ENCODE results near the gene TSNAX.

Gene TSNAX

GRCh38 chr1:231507476-231508355 is 20.8 kb upstream of the TSNAX start:
- no peak overlapping the region for H3K27ac ChIP-seq
- ChIA-PET CTCF (no interaction called here), POLR2A (ENCODE audit: low non-redundant PET) (interaction anchor here (0.5 kb wide), 1 partner anchor 12 kb away, joined by 6 read pairs; no protein-coding TSS in a partner anchor)
- TF ChIP-seq CTCF (conservative IDR thresholded peaks at IDR 0.05; ENCODE audit: low read depth): no peak
- DNase-seq (ENCODE audit: low spot score): no peak

DNA sequence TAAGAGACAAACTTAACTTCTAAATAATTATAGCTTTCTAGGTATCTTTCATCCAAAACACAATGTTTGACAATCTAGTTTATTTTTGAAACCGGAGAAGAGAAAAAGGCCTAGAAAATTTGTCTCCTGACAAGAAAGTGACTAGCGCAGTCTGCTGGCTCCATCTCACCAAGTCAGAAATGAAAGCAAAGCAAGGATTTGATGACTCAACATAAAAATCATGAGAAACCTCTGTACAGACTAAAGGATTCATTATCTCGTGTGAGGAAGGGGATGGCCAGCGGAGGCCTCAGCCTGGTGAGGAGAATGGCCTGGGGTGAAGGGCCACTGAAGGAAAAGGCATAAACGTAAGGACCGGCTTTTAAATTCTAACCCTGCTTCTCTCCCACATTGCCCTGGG is 20.0 kb upstream of the TSNAX start:
- TF ChIP-seq CTCF (conservative IDR thresholded peaks at IDR 0.05; ENCODE audit: low read depth): no peak
- DNase-seq (ENCODE audit: low spot score): no peak
- H3K27ac ChIP-seq: no peak overlapping the region
- ChIA-PET CTCF (no interaction called here), POLR2A (ENCODE audit: low non-redundant PET) (no interaction called here)

DNA sequence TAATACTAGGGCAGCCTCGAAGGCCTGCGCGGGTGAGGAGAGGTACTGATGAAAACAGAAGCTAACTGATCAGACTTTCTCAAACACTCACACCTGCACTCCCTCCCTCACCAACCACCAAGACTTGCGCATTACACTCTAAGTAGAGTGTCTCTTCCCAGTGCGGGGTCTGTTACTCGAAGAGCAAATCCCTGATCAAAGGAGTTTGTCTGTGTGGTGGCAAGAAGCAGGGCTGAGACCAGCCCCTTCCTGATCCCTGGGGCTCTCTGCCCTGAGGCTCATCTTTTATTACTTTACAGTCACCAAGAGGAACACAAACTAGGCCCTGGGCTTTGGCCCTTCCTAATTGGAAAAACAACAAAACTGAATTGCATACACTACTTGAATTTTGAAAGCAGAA is 19.5 kb upstream of the TSNAX start:
- CTCF ChIA-PET: no interaction called here
- POLR2A ChIA-PET (ENCODE audit: low non-redundant PET): no interaction called here
- no peak for DNase-seq (ENCODE audit: low spot score)
- no peak overlapping the region for H3K27ac ChIP-seq
- no peak for TF ChIP-seq CTCF (conservative IDR thresholded peaks at IDR 0.05; ENCODE audit: low read depth)

DNA sequence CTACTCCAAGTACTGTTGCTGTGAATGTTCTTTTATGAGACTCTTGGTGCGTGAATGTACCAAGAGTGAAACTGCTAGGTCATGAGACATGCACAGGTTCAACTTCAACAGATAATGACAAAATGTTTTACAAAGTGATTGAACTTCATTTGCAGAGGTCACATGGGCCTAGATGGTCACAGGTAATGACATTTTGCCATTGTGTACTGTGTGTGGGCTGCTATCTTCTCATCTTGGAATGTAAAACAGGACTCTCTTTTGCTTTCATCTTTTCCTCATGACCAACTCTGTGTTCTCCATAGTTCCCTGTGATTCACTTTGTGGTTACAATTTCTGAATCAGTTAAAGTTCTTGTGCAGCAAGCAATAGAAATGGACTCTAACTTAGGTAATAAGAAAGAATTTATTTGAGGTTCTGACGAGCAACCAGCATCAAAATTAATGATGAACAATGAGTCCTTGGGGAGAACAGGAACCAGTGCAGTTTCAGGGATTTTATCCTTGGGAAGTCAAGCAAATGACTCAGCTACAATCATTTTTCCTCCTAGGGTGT is 16.2 kb upstream of the TSNAX start:
- no peak for TF ChIP-seq CTCF (conservative IDR thresholded peaks at IDR 0.05; ENCODE audit: low read depth)

GRCh38 chr1:231515748-231516147 is 12.7 kb upstream of the TSNAX start:
- H3K27ac ChIP-seq: no peak overlapping the region
- no peak for DNase-seq (ENCODE audit: low spot score)
- CTCF ChIA-PET: interaction anchor here (0.5 kb wide), 1 partner anchor 1115 kb away, joined by 4 read pairs; no protein-coding TSS in a partner anchor
- no peak for TF ChIP-seq CTCF (conservative IDR thresholded peaks at IDR 0.05; ENCODE audit: low read depth)
- POLR2A ChIA-PET (ENCODE audit: low non-redundant PET): no interaction called here

More for the DNA sequence above, 16.2 kb upstream of the TSNAX start:
- ChIA-PET POLR2A (ENCODE audit: low non-redundant PET) (interaction anchor here (0.6 kb wide), 1 partner anchor 8 kb away, joined by 4 read pairs; no protein-coding TSS in a partner anchor), CTCF (no interaction called here)
- DNase-seq (ENCODE audit: low spot score): peak; percentile 11
- no peak overlapping the region for H3K27ac ChIP-seq

DNA sequence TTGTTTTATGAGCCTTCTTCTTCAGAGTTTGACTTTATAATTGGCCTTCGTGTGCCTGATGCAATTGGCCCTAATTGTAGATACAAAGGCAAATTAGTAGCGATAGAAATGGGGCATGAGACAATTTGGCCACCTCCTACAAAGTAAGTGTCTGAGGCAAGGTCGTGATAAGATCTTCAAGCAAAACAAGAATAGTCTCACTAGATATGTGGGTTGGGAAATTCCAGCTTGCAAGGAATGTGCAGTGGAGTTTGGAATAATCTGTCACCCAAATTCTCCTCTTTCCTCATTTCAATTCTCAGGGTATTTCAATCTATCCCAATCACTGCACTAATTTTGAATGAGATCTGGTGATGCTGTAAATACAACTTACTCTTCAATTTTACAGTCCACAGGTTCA is 11.4 kb upstream of the TSNAX start:
- no peak for DNase-seq (ENCODE audit: low spot score)
- no peak for TF ChIP-seq CTCF (conservative IDR thresholded peaks at IDR 0.05; ENCODE audit: low read depth)
- POLR2A ChIA-PET (ENCODE audit: low non-redundant PET): no interaction called here
- no peak overlapping the region for H3K27ac ChIP-seq
- CTCF ChIA-PET: no interaction called here
